H9 (cell line): ENCODE results near the gene TMIGD3. TPM values are rescaled to one million over a fixed set of nuclear protein-coding genes. Genes with fewer than 3 reads are reported as not detected.

Experiments
- DNase-seq: peaks from one replicate; pipeline ENCODE4 v3.0.0-alpha.2; 2017
- H2AFZ ChIP-seq: one replicate; pipeline ENCODE4 v1.6.1; 2013; ENCODE audit warnings: mild to moderate bottlenecking, low read length, control low read depth, moderate library complexity
- H2AK5ac ChIP-seq: 2 replicates; pipeline ENCODE4 v1.6.1; 2013; ENCODE audit warnings: low read length, control low read depth, mixed read lengths; ENCODE audit not compliant: insufficient read length
- H2BK120ac ChIP-seq: one replicate; pipeline ENCODE4 v1.6.1; 2013; ENCODE audit warnings: low read depth, mild to moderate bottlenecking, low read length, control low read depth, inconsistent platforms; ENCODE audit not compliant: poor library complexity, severe bottlenecking
- H2BK12ac ChIP-seq: 2 replicates; pipeline ENCODE4 v1.6.1; 2013; ENCODE audit warnings: low read length, control low read depth, mixed read lengths, low read depth; ENCODE audit not compliant: insufficient read length
- H2BK15ac ChIP-seq: 2 replicates; pipeline ENCODE4 v1.6.1; 2013; ENCODE audit warnings: low read depth, low read length, control low read depth
- H2BK20ac ChIP-seq: one replicate; pipeline ENCODE4 v1.6.1; 2013; ENCODE audit warnings: low read depth, mild to moderate bottlenecking, low read length, control low read depth, inconsistent platforms; ENCODE audit not compliant: poor library complexity, severe bottlenecking
- H2BK5ac ChIP-seq: 2 replicates; pipeline ENCODE4 v1.6.1; 2013; ENCODE audit warnings: low read length, control low read depth, mixed read lengths; ENCODE audit not compliant: insufficient read length
- H3K14ac ChIP-seq: 2 replicates; pipeline ENCODE4 v1.6.1; 2013; ENCODE audit warnings: low read length, control low read depth; ENCODE audit not compliant: insufficient read depth
- H3K18ac ChIP-seq: 2 replicates; pipeline ENCODE4 v1.6.1; 2013; ENCODE audit warnings: low read depth, mild to moderate bottlenecking, mixed read lengths, low read length, control low read depth; ENCODE audit not compliant: insufficient read length
- H3K23ac ChIP-seq: 2 replicates; pipeline ENCODE4 v1.6.1; 2013; ENCODE audit warnings: low read length, control low read depth, mixed read lengths, low read depth; ENCODE audit not compliant: insufficient read length
- H3K23me2 ChIP-seq: 2 replicates; pipeline ENCODE4 v1.6.1; 2013; ENCODE audit warnings: low read depth, mild to moderate bottlenecking, mixed read lengths, low read length, control low read depth; ENCODE audit not compliant: insufficient read length, poor library complexity, severe bottlenecking
- H3K27ac ChIP-seq: 2 replicates; pipeline ENCODE4 v1.5.1; 2013; ENCODE audit warnings: low read length, control low read depth, mixed read lengths, low read depth; ENCODE audit not compliant: insufficient read length
- H3K27me3 ChIP-seq: 2 replicates; pipeline ENCODE4 v1.6.1; 2013; ENCODE audit warnings: low read length, control low read depth, inconsistent platforms; ENCODE audit not compliant: insufficient read depth
- H3K4ac ChIP-seq: 2 replicates; pipeline ENCODE4 v1.6.1; 2013; ENCODE audit warnings: low read depth, mild to moderate bottlenecking, control low read depth, inconsistent platforms, low read length, moderate library complexity
- H3K4me1 ChIP-seq: 2 replicates; pipeline ENCODE4 v1.6.1; 2013; ENCODE audit warnings: low read length, control low read depth, inconsistent platforms; ENCODE audit not compliant: insufficient read depth
- H3K4me2 ChIP-seq: 2 replicates; pipeline ENCODE4 v1.6.1; 2013; ENCODE audit warnings: low read length, control low read depth, mixed read lengths; ENCODE audit not compliant: insufficient read length, insufficient read depth
- H3K56ac ChIP-seq: 2 replicates; pipeline ENCODE4 v1.6.1; 2013; ENCODE audit warnings: low read depth, mild to moderate bottlenecking, mixed read lengths, low read length, control low read depth; ENCODE audit not compliant: insufficient read length
- H3K79me1 ChIP-seq: 2 replicates; pipeline ENCODE4 v1.6.1; 2013; ENCODE audit warnings: low read depth, mild to moderate bottlenecking, moderate library complexity, low read length, control low read depth, inconsistent platforms; ENCODE audit not compliant: insufficient read depth, poor library complexity, severe bottlenecking
- H3K79me2 ChIP-seq: 2 replicates; pipeline ENCODE4 v1.6.1; 2013; ENCODE audit warnings: low read length, control low read depth, inconsistent platforms; ENCODE audit not compliant: insufficient read depth
- H3K9ac ChIP-seq: 2 replicates; pipeline ENCODE4 v1.6.1; 2013; ENCODE audit warnings: low read length, control low read depth, mixed read lengths; ENCODE audit not compliant: insufficient read length; ENCODE audit errors: extremely low read depth
- H3K9me3 ChIP-seq: one replicate; pipeline ENCODE4 v1.6.1; 2013; ENCODE audit warnings: low read depth, low read length, inconsistent platforms; ENCODE audit not compliant: control insufficient read depth
- H3T11ph ChIP-seq: one replicate; pipeline ENCODE4 v1.6.1; 2013; ENCODE audit warnings: mild to moderate bottlenecking, low read length, control low read depth, inconsistent platforms
- H4K20me1 ChIP-seq: one replicate; pipeline ENCODE4 v1.6.1; 2013; ENCODE audit not compliant: control insufficient read depth, insufficient read length, insufficient read depth
- H4K5ac ChIP-seq: 2 replicates; pipeline ENCODE4 v1.6.1; 2013; ENCODE audit warnings: low read depth, mild to moderate bottlenecking, mixed read lengths, low read length, control low read depth; ENCODE audit not compliant: insufficient read length
- H4K8ac ChIP-seq: replicated peaks from 2 replicates; pipeline ENCODE4 v1.6.1; 2013; ENCODE audit warnings: low read length, control low read depth, mixed read lengths, low read depth; ENCODE audit not compliant: insufficient read length
- H4K91ac ChIP-seq: 2 replicates; pipeline ENCODE4 v1.6.1; 2013; ENCODE audit warnings: low read depth, mild to moderate bottlenecking, moderate library complexity, mixed read lengths, low read length, control low read depth; ENCODE audit not compliant: insufficient read length
- H3K27ac Mint-ChIP-seq, 3 experiments: 2 replicates in 2 of 3; 3 replicates in 1 of 3; pipeline ENCODE4 v1.8.0; 2020 to 2021; ENCODE audit warnings: mixed read lengths in 3 of 3, mild to moderate bottlenecking in 1 of 3, moderate library complexity in 1 of 3
- H3K27me3 Mint-ChIP-seq: 2 replicates; pipeline ENCODE4 v1.8.0; 2021; ENCODE audit warnings: low read depth, mild to moderate bottlenecking, moderate library complexity, mixed read lengths
- H3K36me3 Mint-ChIP-seq, 3 experiments: 2 replicates in 2 of 3; 3 replicates in 1 of 3; pipeline ENCODE4 v1.8.0; 2020 to 2021; ENCODE audit warnings: low read depth in 3 of 3, mixed read lengths in 3 of 3; ENCODE audit not compliant: insufficient read depth in 1 of 3
- H3K4me1 Mint-ChIP-seq, 2 experiments: 2 replicates each; pipeline ENCODE4 v1.8.0; 2020; ENCODE audit warnings: mixed read lengths in 2 of 2
- H3K4me3 Mint-ChIP-seq, 2 experiments: 2 replicates in 1 of 2; 3 replicates in 1 of 2; pipeline ENCODE4 v1.8.0; 2020 to 2021; ENCODE audit warnings: mild to moderate bottlenecking in 2 of 2, mixed read lengths in 2 of 2, moderate library complexity in 1 of 2
- H3K9me3 Mint-ChIP-seq, 2 experiments: 2 replicates in 1 of 2; 3 replicates in 1 of 2; pipeline ENCODE4 v1.8.0; 2020; ENCODE audit warnings: mild to moderate bottlenecking in 2 of 2, mixed read lengths in 2 of 2, moderate library complexity in 1 of 2
- WGBS: extraction: QIAGEN DNeasy Blood & Tissue Kit; methylation state at CpG from one replicate; pipeline ENCODE4 v1.1.7; 2013; ENCODE audit warnings: missing lambda C conversion rate, low lambda C conversion rate, mixed read lengths; ENCODE audit not compliant: insufficient read length; ENCODE audit errors: extremely low coverage; 5-methylcytosine and 5-hydroxymethylcytosine counted together
- total RNA-seq: library from RNA; stranded (reverse); gene quantifications from 2 replicates; pipeline ENCODE4 v1.2.1, GENCODE V29; 2021
- TF ChIP-seq, protein P1 (sequence below): fragments of 200-600 bp; sonication (generic); conservative IDR thresholded peaks from 3 replicates; pipeline ENCODE4 v1.8.0; 2021; ENCODE audit warnings: antibody characterized with exemption, mild to moderate bottlenecking

TMIGD3 gene
- total RNA-seq, 1 experiment from 2014 or later: not detected

DNA sequence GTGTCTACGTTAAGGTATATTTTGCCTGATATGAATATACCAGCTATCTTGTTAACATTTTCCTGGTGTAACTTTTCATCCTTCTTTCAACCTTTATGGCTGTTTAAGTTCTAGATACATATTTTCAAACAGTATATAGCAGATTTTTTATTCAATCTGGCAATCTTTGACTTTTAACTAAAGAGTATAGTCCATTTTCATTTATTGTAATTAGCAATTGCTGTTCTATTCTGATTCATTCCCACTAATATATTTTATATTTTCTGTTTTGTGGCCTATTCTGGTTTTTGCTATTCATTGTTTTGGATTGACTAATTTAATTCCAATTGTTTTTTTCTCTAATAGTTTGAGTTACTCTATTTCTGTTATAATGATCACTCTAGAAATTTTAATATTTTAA is 37.0 kb downstream of the TMIGD3 start:
- H2BK120ac ChIP-seq: no peak overlapping the region
- no peak overlapping the region for H3K27ac Mint-ChIP-seq

More for the DNA sequence above, 37.0 kb downstream of the TMIGD3 start:
- Histone ChIP-seq H3K14ac (no peak overlapping the region), H2AK5ac (no peak overlapping the region), H3K56ac (no peak overlapping the region), H2BK5ac (no peak overlapping the region), H3T11ph (no peak overlapping the region), H3K27ac (no peak overlapping the region), H4K8ac (no peak overlapping the region), H3K79me2 (no peaks in the 10 kb centered on the region), H4K20me1 (no peaks in the 10 kb centered on the region), H3K27me3 (no peaks in the 10 kb centered on the region), H2BK12ac (no peak overlapping the region), H3K9me3 (no peaks in the 10 kb centered on the region), H3K79me1 (no peaks in the 10 kb centered on the region), H3K4ac (no peak overlapping the region), H3K4me2 (no peak overlapping the region), H2BK20ac (no peak overlapping the region), H3K23me2 (no peaks in the 10 kb centered on the region), H3K4me1 (no peaks in the 10 kb centered on the region), H4K5ac (no peak overlapping the region), H3K18ac (no peak overlapping the region), H3K9ac (no peak overlapping the region), H4K91ac (no peak overlapping the region), H2BK15ac (no peak overlapping the region), H2AFZ (no peak overlapping the region), H3K23ac (no peak overlapping the region)
- H3K36me3 Mint-ChIP-seq: peaks cover 0 to 7% (median 5%) of the 10 kb centered on the region in 3 experiments; a peak in 3 of 7 replicates
- no peak overlapping the region for H3K4me3 Mint-ChIP-seq
- TF ChIP-seq, protein P1, sequence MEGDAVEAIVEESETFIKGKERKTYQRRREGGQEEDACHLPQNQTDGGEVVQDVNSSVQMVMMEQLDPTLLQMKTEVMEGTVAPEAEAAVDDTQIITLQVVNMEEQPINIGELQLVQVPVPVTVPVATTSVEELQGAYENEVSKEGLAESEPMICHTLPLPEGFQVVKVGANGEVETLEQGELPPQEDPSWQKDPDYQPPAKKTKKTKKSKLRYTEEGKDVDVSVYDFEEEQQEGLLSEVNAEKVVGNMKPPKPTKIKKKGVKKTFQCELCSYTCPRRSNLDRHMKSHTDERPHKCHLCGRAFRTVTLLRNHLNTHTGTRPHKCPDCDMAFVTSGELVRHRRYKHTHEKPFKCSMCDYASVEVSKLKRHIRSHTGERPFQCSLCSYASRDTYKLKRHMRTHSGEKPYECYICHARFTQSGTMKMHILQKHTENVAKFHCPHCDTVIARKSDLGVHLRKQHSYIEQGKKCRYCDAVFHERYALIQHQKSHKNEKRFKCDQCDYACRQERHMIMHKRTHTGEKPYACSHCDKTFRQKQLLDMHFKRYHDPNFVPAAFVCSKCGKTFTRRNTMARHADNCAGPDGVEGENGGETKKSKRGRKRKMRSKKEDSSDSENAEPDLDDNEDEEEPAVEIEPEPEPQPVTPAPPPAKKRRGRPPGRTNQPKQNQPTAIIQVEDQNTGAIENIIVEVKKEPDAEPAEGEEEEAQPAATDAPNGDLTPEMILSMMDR: no peak
- no CpG with 5 or more reads among the region's 1 CpG for WGBS
- H3K4me1 Mint-ChIP-seq: no peaks in the 10 kb centered on the region
- DNase-seq: no peak
- no peaks in the 10 kb centered on the region for H3K9me3 Mint-ChIP-seq
- H3K27me3 Mint-ChIP-seq: no peaks in the 10 kb centered on the region
